Naive thymus-derived CD8-positive, alpha-beta T cell (primary cell): ENCODE measurements around the gene CD14. TPM values are rescaled to one million over a fixed set of nuclear protein-coding genes. Genes with fewer than 3 reads are reported as not detected.
A peak's percentile ranks its signal among the peaks of the same experiment; 100 is the strongest.
"Not testable (repeated sequence)": the region's sequence is repeated elsewhere in the genome, so short reads cannot be mapped to it uniquely, and the experiment has no call there.

Experiments
- ATAC-seq, 2 donors: fragments of 150-1000 bp; cut with Tn5 transposase in 1 of 2; sonication (Bioruptor Pico), chemical (Tn5 transposase) in 1 of 2; 1 replicate in 1 of 2; 2 replicates in 1 of 2; pipeline ENCODE4 v1.10.0; 2021; ENCODE audit warnings: mild to moderate bottlenecking in 2 of 2, moderate library complexity in 2 of 2
- POLR2A ChIA-PET: fragments of 350-600 bp; sonication (Branson Sonifier 250); formaldehyde crosslinking; loops from one replicate; lab custom pipeline; 2021; ENCODE audit warnings: antibody characterized with exemption; lab: Charles Lee
- DNase-seq, 10 donors: peaks; one replicate each; pipeline versions ENCODE4 v3.0.0 to v3.0.0-alpha.2; 2020 to 2022
- H3K27ac Mint-ChIP-seq, 10 donors: one replicate each; pipeline ENCODE4 v1.8.0; 2020 to 2022; ENCODE audit warnings: mild to moderate bottlenecking in 10 of 10, mixed read lengths in 10 of 10, moderate library complexity in 4 of 10, inconsistent platforms in 1 of 10
- H3K27me3 Mint-ChIP-seq, 5 donors: one replicate each; pipeline ENCODE4 v1.8.0; 2021 to 2022; ENCODE audit warnings: mixed read lengths in 5 of 5
- H3K36me3 Mint-ChIP-seq, 3 donors: one replicate each; pipeline ENCODE4 v1.8.0; 2020 to 2022; ENCODE audit warnings: mixed read lengths in 3 of 3, mild to moderate bottlenecking in 2 of 3, inconsistent platforms in 1 of 3
- H3K4me1 Mint-ChIP-seq, 4 donors: one replicate each; pipeline ENCODE4 v1.8.0; 2021 to 2022; ENCODE audit warnings: mixed read lengths in 4 of 4
- H3K4me3 Mint-ChIP-seq, 10 donors: one replicate each; pipeline ENCODE4 v1.8.0; 2020 to 2022; ENCODE audit warnings: mild to moderate bottlenecking in 10 of 10, mixed read lengths in 10 of 10, moderate library complexity in 6 of 10, inconsistent platforms in 1 of 10
- H3K9me3 Mint-ChIP-seq, 9 donors: one replicate each; pipeline ENCODE4 v1.8.0; 2020 to 2022; ENCODE audit warnings: mixed read lengths in 9 of 9, mild to moderate bottlenecking in 3 of 9, inconsistent platforms in 1 of 9, moderate library complexity in 1 of 9
- polyA plus RNA-seq, 3 donors: library from polyadenylated mRNA; unstranded; fragments of 300-500 nt; fragmentation: Illumina TruSeq; gene quantifications; one replicate each; pipeline ENCODE4 v1.2.3, GENCODE V29; 2021
- total RNA-seq, 8 experiments: library from RNA in 2 of 8; stranded (reverse) in 2 of 8; gene quantifications; one replicate each; pipeline ENCODE4 v1.2.3 and lab custom pipeline; 2021 to 2026

Gene CD14
- total and polyA plus RNA-seq, 5 experiments from 2014 or later, result 1.5 to 4.6 (median 3.1) TPM

GRCh38 chr5:140632366-140633020 lies 482 bp downstream of the CD14 start:
- peak overlapping the region; percentile 70 to 96 (median 85) for H3K27ac Mint-ChIP-seq
- H3K4me1 Mint-ChIP-seq, result peaks cover 13 to 35% (median 28%) of the 10 kb centered on the region in 4 donors
- POLR2A ChIA-PET, result interaction anchor here (0.8 to 5.7 kb wide), 13 partner anchors 9 to 231 kb away, joined by 3 to 54 read pairs (median 6); partner anchors contain the start of genes ANKHD1, APBB3, EIF4EBP3 and HARS1
- ATAC-seq (peak; percentile 86 to 87), DNase-seq (peak; percentile 22 to 70 (median 44))
- peaks cover 0 to 13% (median 2%) of the 10 kb centered on the region in 5 donors for H3K27me3 Mint-ChIP-seq
- H3K9me3 Mint-ChIP-seq, result peaks cover 0 to 6% (median 0%) of the 10 kb centered on the region in 9 donors
- peak overlapping the region; percentile 87 to 94 (median 92) for H3K4me3 Mint-ChIP-seq
- H3K36me3 Mint-ChIP-seq, result no peaks in the 10 kb centered on the region

GRCh38 chr5:140631831-140632365 lies 1.1 kb downstream of the CD14 start:
- POLR2A ChIA-PET, result interaction anchor here (0.6 to 5.7 kb wide), 12 partner anchors 9 to 960 kb away, joined by 3 to 54 read pairs (median 6); partner anchors contain the start of genes ANKHD1, APBB3, EIF4EBP3 and HARS1
- Mint-ChIP-seq H3K9me3 (peaks cover 0 to 6% (median 0%) of the 10 kb centered on the region in 9 donors), H3K27ac (peak overlapping the region; percentile 70 to 96 (median 85)), H3K36me3 (no peaks in the 10 kb centered on the region), H3K4me3 (peak overlapping the region; percentile 87 to 94 (median 92)), H3K27me3 (peaks cover 0 to 16% (median 3%) of the 10 kb centered on the region in 5 donors), H3K4me1 (peaks cover 12 to 35% (median 28%) of the 10 kb centered on the region in 4 donors)
- ATAC-seq (peak; percentile 78 to 81), DNase-seq (peak in 7 of 10 donors; percentile 7 to 53 (median 38))

- H3K4me1 Mint-ChIP-seq, result peaks cover 10 to 35% (median 28%) of the 10 kb centered on the region in 4 donors
- no peak for DNase-seq
- H3K27me3 Mint-ChIP-seq, result peaks cover 0 to 17% (median 3%) of the 10 kb centered on the region in 5 donors
- no peak for ATAC-seq
- POLR2A ChIA-PET, result interaction anchor here (1.0 to 5.7 kb wide), 4 partner anchors 10 to 81 kb away, joined by 3 to 54 read pairs (median 18); partner anchors contain the start of genes APBB3, IK, NDUFA2 and SLC35A4
- H3K9me3 Mint-ChIP-seq, result peaks cover 0 to 6% (median 0%) of the 10 kb centered on the region in 9 donors
- H3K4me3 Mint-ChIP-seq, result peak overlapping the region; percentile 48 to 90 (median 78)
- H3K27ac Mint-ChIP-seq, result peak overlapping the region in 4 of 10 donors; percentile 20 to 53 (median 30)
- no peaks in the 10 kb centered on the region for H3K36me3 Mint-ChIP-seq
Measured at GRCh38 chr5:140631036-140631417, 1.9 kb downstream of the CD14 start.

GRCh38 chr5:140630292-140631035 lies 2.5 kb downstream of the CD14 start:
- H3K36me3 Mint-ChIP-seq, result no peaks in the 10 kb centered on the region
- H3K4me3 Mint-ChIP-seq, result peak overlapping the region in 6 of 10 donors; percentile 48 to 90 (median 81)
- peaks cover 10 to 34% (median 28%) of the 10 kb centered on the region in 4 donors for H3K4me1 Mint-ChIP-seq
- peaks cover 0 to 17% (median 3%) of the 10 kb centered on the region in 5 donors for H3K27me3 Mint-ChIP-seq
- POLR2A ChIA-PET, result interaction anchor here (1.0 to 5.7 kb wide), 4 partner anchors 11 to 83 kb away, joined by 3 to 54 read pairs (median 15); partner anchors contain the start of genes APBB3, EIF4EBP3, IK and NDUFA2
- peak overlapping the region in 2 of 10 donors; percentile 20 to 53 for H3K27ac Mint-ChIP-seq
- H3K9me3 Mint-ChIP-seq, result peaks cover 0 to 6% (median 0%) of the 10 kb centered on the region in 9 donors
- ATAC-seq (no peak), DNase-seq (no peak)

- Mint-ChIP-seq H3K9me3 (peaks cover 0 to 6% (median 0%) of the 10 kb centered on the region in 9 donors), H3K36me3 (no peaks in the 10 kb centered on the region), H3K4me3 (no peak overlapping the region), H3K4me1 (peaks cover 8 to 27% (median 22%) of the 10 kb centered on the region in 4 donors), H3K27ac (no peak overlapping the region), H3K27me3 (peaks cover 0 to 19% (median 3%) of the 10 kb centered on the region in 5 donors)
- ATAC-seq (no peak), DNase-seq (no peak)
- POLR2A ChIA-PET, result interaction anchor here (0.5 to 0.7 kb wide), 2 partner anchors 74 to 255 kb away, joined by 3 read pairs; no protein-coding TSS in a partner anchor
Measured at GRCh38 chr5:140628711-140629110, 4.3 kb downstream of the CD14 start.

- Mint-ChIP-seq H3K9me3 (peaks cover 0 to 6% (median 0%) of the 10 kb centered on the region in 9 donors), H3K4me3 (no peak overlapping the region), H3K36me3 (no peaks in the 10 kb centered on the region), H3K27ac (no peak overlapping the region), H3K27me3 (peaks cover 0 to 14% (median 3%) of the 10 kb centered on the region in 5 donors), H3K4me1 (peaks cover 3 to 20% (median 16%) of the 10 kb centered on the region in 4 donors)
- POLR2A ChIA-PET, result interaction anchor here (0.7 kb wide), 1 partner anchor 73 kb away, joined by 3 read pairs; no protein-coding TSS in a partner anchor
- DNase-seq (no peak), ATAC-seq (no peak)
Measured at GRCh38 chr5:140627972-140628371, 5.0 kb downstream of the CD14 start.

- H3K27me3 Mint-ChIP-seq, result peaks cover 0 to 13% (median 8%) of the 10 kb centered on the region in 5 donors
- H3K27ac Mint-ChIP-seq, ATAC-seq, H3K36me3 Mint-ChIP-seq, DNase-seq, H3K4me1 Mint-ChIP-seq, H3K4me3 Mint-ChIP-seq, POLR2A ChIA-PET, H3K9me3 Mint-ChIP-seq: not testable (repeated sequence)
Measured at GRCh38 chr5:140624886-140625285, 8.1 kb downstream of the CD14 start.

GRCh38 chr5:140623061-140623460 lies 9.9 kb downstream of the CD14 start:
- H3K9me3 Mint-ChIP-seq, POLR2A ChIA-PET, ATAC-seq, H3K4me1 Mint-ChIP-seq, H3K27ac Mint-ChIP-seq, H3K36me3 Mint-ChIP-seq, DNase-seq: not testable (repeated sequence)
- Mint-ChIP-seq H3K4me3 (peak overlapping the region in 1 of 10 donors; percentile 52), H3K27me3 (peaks cover 0 to 16% (median 8%) of the 10 kb centered on the region in 5 donors)

GRCh38 chr5:140622301-140622700 lies 10.7 kb downstream of the CD14 start:
- H3K27me3 Mint-ChIP-seq, result peaks cover 0 to 17% (median 7%) of the 10 kb centered on the region in 5 donors
- no peaks in the 10 kb centered on the region for H3K4me1 Mint-ChIP-seq
- H3K27ac Mint-ChIP-seq, result no peak overlapping the region
- POLR2A ChIA-PET, result no interaction called here
- H3K9me3 Mint-ChIP-seq, result peaks cover 0 to 4% (median 0%) of the 10 kb centered on the region in 9 donors
- DNase-seq (no peak), ATAC-seq (no peak)
- H3K4me3 Mint-ChIP-seq, result no peak overlapping the region
- no peaks in the 10 kb centered on the region for H3K36me3 Mint-ChIP-seq

- peaks cover 4 to 31% (median 12%) of the 10 kb centered on the region in 5 donors for H3K27me3 Mint-ChIP-seq
- H3K27ac Mint-ChIP-seq, result peak overlapping the region in 1 of 10 donors; percentile 1
- POLR2A ChIA-PET, result no interaction called here
- DNase-seq (no peak), ATAC-seq (no peak)
- peaks cover 0 to 2% (median 0%) of the 10 kb centered on the region in 9 donors for H3K9me3 Mint-ChIP-seq
- H3K36me3 Mint-ChIP-seq, result peaks cover 0 to 2% (median 2%) of the 10 kb centered on the region in 3 donors
- H3K4me1 Mint-ChIP-seq, result peaks cover 0 to 26% (median 6%) of the 10 kb centered on the region in 4 donors
- no peak overlapping the region for H3K4me3 Mint-ChIP-seq
Measured at GRCh38 chr5:140611020-140611521, 21.9 kb downstream of the CD14 start.

GRCh38 chr5:140609126-140609525 lies 23.8 kb downstream of the CD14 start:
- no peak overlapping the region for H3K27ac Mint-ChIP-seq
- H3K9me3 Mint-ChIP-seq, result peaks cover 0 to 2% (median 0%) of the 10 kb centered on the region in 9 donors
- no peak for ATAC-seq
- peaks cover 4 to 25% (median 12%) of the 10 kb centered on the region in 5 donors for H3K27me3 Mint-ChIP-seq
- peaks cover 0 to 26% (median 6%) of the 10 kb centered on the region in 4 donors for H3K4me1 Mint-ChIP-seq
- POLR2A ChIA-PET, result no interaction called here
- no peak overlapping the region for H3K4me3 Mint-ChIP-seq
- peaks cover 0 to 2% (median 2%) of the 10 kb centered on the region in 3 donors for H3K36me3 Mint-ChIP-seq
- no peak for DNase-seq
